Parathyroid adenoma (tissue), 2 donors: Measurements from ENCODE around the gene PGM2.

Experiments used
- H2AFZ ChIP-seq: fragments of 300-600 bp; sonication (generic); one replicate; pipeline ENCODE4 v1.7.0; 2017; ENCODE audit warnings: antibody characterized with exemption, mild to moderate bottlenecking
- H3K27ac ChIP-seq: fragments of 300-600 bp; sonication (generic); one replicate; pipeline ENCODE4 v1.7.0; 2017
- H3K27me3 ChIP-seq: fragments of 300-600 bp; sonication (generic); one replicate; pipeline ENCODE4 v1.7.0; 2017; ENCODE audit warnings: low read length; ENCODE audit not compliant: control insufficient read depth, insufficient read depth
- H3K36me3 ChIP-seq: fragments of 300-600 bp; sonication (generic); one replicate; pipeline ENCODE4 v1.7.0; 2017; ENCODE audit warnings: low read length; ENCODE audit not compliant: control insufficient read depth, insufficient read depth
- H3K4me1 ChIP-seq: fragments of 300-600 bp; sonication (generic); one replicate; pipeline ENCODE4 v1.7.0; 2017; ENCODE audit warnings: control low read depth
- H3K4me2 ChIP-seq: fragments of 300-600 bp; sonication (generic); one replicate; pipeline ENCODE4 v1.7.0; 2017; ENCODE audit warnings: low read length
- H3K4me3 ChIP-seq: fragments of 300-600 bp; sonication (generic); one replicate; pipeline ENCODE4 v1.7.0; 2017; ENCODE audit warnings: low read depth, low read length
- H3K79me2 ChIP-seq: fragments of 300-600 bp; sonication (generic); one replicate; pipeline ENCODE4 v1.7.0; 2017; ENCODE audit warnings: control low read depth
- H3K9ac ChIP-seq: fragments of 300-600 bp; sonication (generic); one replicate; pipeline ENCODE4 v1.7.0; 2017; ENCODE audit warnings: mild to moderate bottlenecking
- H3K9me3 ChIP-seq: fragments of 300-600 bp; sonication (generic); one replicate; pipeline ENCODE4 v1.7.0; 2017; ENCODE audit warnings: low read length; ENCODE audit not compliant: control insufficient read depth
- CTCF ChIP-seq: fragments of 300-600 bp; sonication (generic); IDR thresholded peaks from one replicate; pipeline ENCODE4 v1.7.0; 2017; ENCODE audit warnings: antibody characterized with exemption, mild to moderate bottlenecking
- donor health status: primary hyperparathyroidism.

Gene PGM2

GRCh38 chr4:37797374-37797773 lies 29.1 kb upstream of the PGM2 start:
- H3K9me3 ChIP-seq, result no peaks in the 10 kb centered on the region
- no peak overlapping the region for H2AFZ ChIP-seq
- H3K27me3 ChIP-seq, result no peaks in the 10 kb centered on the region
- no peak overlapping the region for H3K4me3 ChIP-seq
- no peaks in the 10 kb centered on the region for H3K79me2 ChIP-seq
- no peaks in the 10 kb centered on the region for H3K36me3 ChIP-seq
- H3K4me1 ChIP-seq, result no peaks in the 10 kb centered on the region
- H3K9ac ChIP-seq, result no peak overlapping the region
- TF ChIP-seq CTCF, result no peak
- H3K4me2 ChIP-seq, result no peak overlapping the region
- H3K27ac ChIP-seq, result no peak overlapping the region

- no peaks in the 10 kb centered on the region for H3K36me3 ChIP-seq
- H3K4me2 ChIP-seq, result no peak overlapping the region
- no peak overlapping the region for H3K27ac ChIP-seq
- no peak overlapping the region for H2AFZ ChIP-seq
- TF ChIP-seq CTCF, result no peak
- H3K9ac ChIP-seq, result no peak overlapping the region
- no peaks in the 10 kb centered on the region for H3K9me3 ChIP-seq
- H3K79me2 ChIP-seq, result no peaks in the 10 kb centered on the region
- no peaks in the 10 kb centered on the region for H3K27me3 ChIP-seq
- no peak overlapping the region for H3K4me3 ChIP-seq
- H3K4me1 ChIP-seq, result no peaks in the 10 kb centered on the region
Observed at GRCh38 chr4:37797923-37798322, 28.6 kb upstream of the PGM2 start.

- no peak overlapping the region for H3K27ac ChIP-seq
- H2AFZ ChIP-seq, result no peak overlapping the region
- H3K79me2 ChIP-seq, result no peaks in the 10 kb centered on the region
Observed at GRCh38 chr4:37798616-37799015, 27.9 kb upstream of the PGM2 start.

GRCh38 chr4:37799941-37800554 lies 26.4 kb upstream of the PGM2 start:
- TF ChIP-seq CTCF, result no peak
- H3K4me2 ChIP-seq, result no peak overlapping the region

More at GRCh38 chr4:37798616-37799015, 27.9 kb upstream of the PGM2 start:
- no peak for TF ChIP-seq CTCF
- Histone ChIP-seq H3K4me3 (no peak overlapping the region), H3K36me3 (no peaks in the 10 kb centered on the region), H3K9ac (no peak overlapping the region), H3K4me2 (no peak overlapping the region), H3K4me1 (no peaks in the 10 kb centered on the region), H3K27me3 (no peaks in the 10 kb centered on the region), H3K9me3 (no peaks in the 10 kb centered on the region)

GRCh38 chr4:37802068-37802666 lies 24.3 kb upstream of the PGM2 start:
- Histone ChIP-seq H3K9ac (no peak overlapping the region), H3K4me1 (no peaks in the 10 kb centered on the region), H2AFZ (no peak overlapping the region), H3K36me3 (no peaks in the 10 kb centered on the region), H3K27me3 (no peaks in the 10 kb centered on the region), H3K79me2 (no peaks in the 10 kb centered on the region), H3K4me2 (no peak overlapping the region), H3K4me3 (no peak overlapping the region), H3K27ac (no peak overlapping the region), H3K9me3 (no peaks in the 10 kb centered on the region)
- peak; percentile 24 for TF ChIP-seq CTCF

More at GRCh38 chr4:37799941-37800554, 26.4 kb upstream of the PGM2 start:
- H3K9me3 ChIP-seq, result no peaks in the 10 kb centered on the region
- H2AFZ ChIP-seq, result no peak overlapping the region
- no peaks in the 10 kb centered on the region for H3K27me3 ChIP-seq
- H3K27ac ChIP-seq, result no peak overlapping the region
- no peaks in the 10 kb centered on the region for H3K36me3 ChIP-seq
- H3K9ac ChIP-seq, result no peak overlapping the region
- H3K4me3 ChIP-seq, result no peak overlapping the region
- H3K79me2 ChIP-seq, result no peaks in the 10 kb centered on the region
- no peaks in the 10 kb centered on the region for H3K4me1 ChIP-seq
